Esophagus muscularis mucosa (tissue), 4 donors: Measurements from ENCODE around the gene BCAR1.

Experiments used
- EP300 ChIP-seq: sonication (generic); formaldehyde crosslinking; IDR thresholded peaks from one replicate; pipeline ENCODE4 v1.6.1; 2017; ENCODE audit warnings: antibody characterized with exemption
- POLR2A ChIP-seq: fragments of 450-650 bp; IDR thresholded peaks from one replicate; pipeline ENCODE4 v1.6.1; 2017; ENCODE audit warnings: antibody characterized with exemption, moderate library complexity, mild to moderate bottlenecking, low read depth
- POLR2AphosphoS5 ChIP-seq, 2 donors: sonication (generic); formaldehyde crosslinking; IDR thresholded peaks; one replicate each; pipeline ENCODE4 v1.6.1; 2017; ENCODE audit warnings: antibody characterized with exemption in 2 of 2
- TF ChIP-seq, protein P1 (sequence below), 3 experiments: fragments of 200-600 bp in 2 of 3; fragments of 450-650 bp in 1 of 3; sonication (generic) in 2 of 3; IDR thresholded peaks; one replicate each; pipeline ENCODE4 v1.5.1; 2017 to 2019; ENCODE audit warnings: antibody characterized with exemption in 3 of 3, mild to moderate bottlenecking in 2 of 3, moderate library complexity in 1 of 3

DNA sequence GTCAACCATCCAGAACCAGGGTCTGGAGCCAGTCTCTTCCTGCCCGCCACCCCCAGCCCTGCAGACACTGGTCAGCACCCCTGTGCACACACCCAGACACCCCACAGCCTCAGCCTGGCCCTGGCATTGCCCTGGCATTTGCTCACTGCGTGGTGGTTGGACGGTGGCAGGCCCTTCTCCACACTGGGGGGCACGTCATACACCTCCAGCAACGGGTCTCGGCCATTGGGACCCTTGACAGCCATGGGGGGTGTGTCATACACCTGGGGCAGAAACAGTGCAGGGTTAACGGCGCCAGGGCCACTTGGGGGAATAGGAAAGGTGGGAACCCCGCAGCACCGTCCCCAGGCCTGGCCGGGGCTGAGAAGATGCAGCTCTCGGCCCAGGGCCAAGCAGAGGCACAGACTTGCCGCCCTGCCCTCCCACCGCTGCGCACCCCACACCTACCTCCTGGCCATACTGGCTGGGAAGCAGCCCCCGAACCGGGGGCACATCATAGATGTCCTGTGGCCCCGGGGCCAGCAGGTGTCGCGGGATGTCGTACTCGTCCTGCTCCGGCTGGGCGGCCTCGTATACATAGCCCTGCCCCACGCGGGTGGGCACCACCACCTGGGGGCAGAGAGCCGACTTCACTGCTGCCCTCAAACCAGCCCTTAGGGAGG lies 14.6 kb downstream of the BCAR1 start:
- TF ChIP-seq, protein P1, sequence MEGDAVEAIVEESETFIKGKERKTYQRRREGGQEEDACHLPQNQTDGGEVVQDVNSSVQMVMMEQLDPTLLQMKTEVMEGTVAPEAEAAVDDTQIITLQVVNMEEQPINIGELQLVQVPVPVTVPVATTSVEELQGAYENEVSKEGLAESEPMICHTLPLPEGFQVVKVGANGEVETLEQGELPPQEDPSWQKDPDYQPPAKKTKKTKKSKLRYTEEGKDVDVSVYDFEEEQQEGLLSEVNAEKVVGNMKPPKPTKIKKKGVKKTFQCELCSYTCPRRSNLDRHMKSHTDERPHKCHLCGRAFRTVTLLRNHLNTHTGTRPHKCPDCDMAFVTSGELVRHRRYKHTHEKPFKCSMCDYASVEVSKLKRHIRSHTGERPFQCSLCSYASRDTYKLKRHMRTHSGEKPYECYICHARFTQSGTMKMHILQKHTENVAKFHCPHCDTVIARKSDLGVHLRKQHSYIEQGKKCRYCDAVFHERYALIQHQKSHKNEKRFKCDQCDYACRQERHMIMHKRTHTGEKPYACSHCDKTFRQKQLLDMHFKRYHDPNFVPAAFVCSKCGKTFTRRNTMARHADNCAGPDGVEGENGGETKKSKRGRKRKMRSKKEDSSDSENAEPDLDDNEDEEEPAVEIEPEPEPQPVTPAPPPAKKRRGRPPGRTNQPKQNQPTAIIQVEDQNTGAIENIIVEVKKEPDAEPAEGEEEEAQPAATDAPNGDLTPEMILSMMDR (IDR thresholded peaks at IDR 0.05) = no peak
- TF ChIP-seq POLR2AphosphoS5 (IDR thresholded peaks at IDR 0.05) (no peak), POLR2A (no peak), EP300 (no peak)
